Fibroblast of lung (primary cell): ENCODE data around the gene ZNF480.

Experiments used
- EZH2 ChIP-seq: IDR thresholded peaks from 2 replicates; pipeline ENCODE4 v1.5.1; 2012; ENCODE audit warnings: low read length, control low read depth, mild to moderate bottlenecking; ENCODE audit errors: missing control alignments
- TF ChIP-seq, protein P1 (sequence below), 2 donors: IDR thresholded peaks in 1 of 2; conservative IDR thresholded peaks in 1 of 2; 1 replicate in 1 of 2; 2 replicates in 1 of 2; pipeline ENCODE4 v1.5.1; 2011 to 2012; ENCODE audit warnings: low read length in 2 of 2, control low read depth in 1 of 2, inconsistent platforms in 1 of 2, low read depth in 1 of 2, mild to moderate bottlenecking in 1 of 2

GRCh38 chr19:52307275-52307674 lies 10.3 kb downstream of the ZNF480 start:
- TF ChIP-seq, protein P1, sequence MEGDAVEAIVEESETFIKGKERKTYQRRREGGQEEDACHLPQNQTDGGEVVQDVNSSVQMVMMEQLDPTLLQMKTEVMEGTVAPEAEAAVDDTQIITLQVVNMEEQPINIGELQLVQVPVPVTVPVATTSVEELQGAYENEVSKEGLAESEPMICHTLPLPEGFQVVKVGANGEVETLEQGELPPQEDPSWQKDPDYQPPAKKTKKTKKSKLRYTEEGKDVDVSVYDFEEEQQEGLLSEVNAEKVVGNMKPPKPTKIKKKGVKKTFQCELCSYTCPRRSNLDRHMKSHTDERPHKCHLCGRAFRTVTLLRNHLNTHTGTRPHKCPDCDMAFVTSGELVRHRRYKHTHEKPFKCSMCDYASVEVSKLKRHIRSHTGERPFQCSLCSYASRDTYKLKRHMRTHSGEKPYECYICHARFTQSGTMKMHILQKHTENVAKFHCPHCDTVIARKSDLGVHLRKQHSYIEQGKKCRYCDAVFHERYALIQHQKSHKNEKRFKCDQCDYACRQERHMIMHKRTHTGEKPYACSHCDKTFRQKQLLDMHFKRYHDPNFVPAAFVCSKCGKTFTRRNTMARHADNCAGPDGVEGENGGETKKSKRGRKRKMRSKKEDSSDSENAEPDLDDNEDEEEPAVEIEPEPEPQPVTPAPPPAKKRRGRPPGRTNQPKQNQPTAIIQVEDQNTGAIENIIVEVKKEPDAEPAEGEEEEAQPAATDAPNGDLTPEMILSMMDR (conservative IDR thresholded peaks at IDR 0.05 in 1 of 2, IDR thresholded peaks at IDR 0.05 in 1 of 2; ENCODE audit: low read depth in 1 of 2, low read length in 2 of 2) = no peak
- no peak for TF ChIP-seq EZH2
